ENCODE data around the gene VRK1. TPM values are rescaled to one million over a fixed set of nuclear protein-coding genes. Genes with fewer than 3 reads are reported as not detected.

Gene VRK1
- total and polyA plus RNA-seq, 5 experiments from 2014 or later, result 36.3 to 41.4 (median 39.4) TPM

GRCh38 chr14:96811985-96812667 lies 14.9 kb downstream of the VRK1 start:
- DNase-seq (no peak), ATAC-seq (no peak)
- peaks cover 15 to 59% (median 50%) of the 10 kb centered on the region in 4 donors for H3K4me1 Mint-ChIP-seq
- H3K36me3 Mint-ChIP-seq, result peaks cover 0 to 8% (median 6%) of the 10 kb centered on the region in 3 donors
- no peaks in the 10 kb centered on the region for H3K27me3 Mint-ChIP-seq
- H3K4me3 Mint-ChIP-seq, result peak overlapping the region in 1 of 10 donors; percentile 28
- H3K9me3 Mint-ChIP-seq, result peaks cover 0 to 3% (median 0%) of the 10 kb centered on the region in 9 donors
- POLR2A ChIA-PET, result no interaction called here
- H3K27ac Mint-ChIP-seq, result no peak overlapping the region

- Mint-ChIP-seq H3K36me3 (peaks cover 0 to 12% (median 9%) of the 10 kb centered on the region in 3 donors), H3K9me3 (peaks cover 0 to 2% (median 0%) of the 10 kb centered on the region in 9 donors), H3K27ac (peak overlapping the region in 3 of 10 donors; percentile 12 to 38 (median 18)), H3K4me1 (peaks cover 18 to 59% (median 33%) of the 10 kb centered on the region in 4 donors), H3K27me3 (no peaks in the 10 kb centered on the region), H3K4me3 (no peak overlapping the region)
- DNase-seq, result no peak
- ATAC-seq, result no peak
- POLR2A ChIA-PET, result no interaction called here
These were observed 19.1 kb downstream of the VRK1 start for GRCh38 chr14:96816281-96816680.

- H3K27me3 Mint-ChIP-seq, result no peaks in the 10 kb centered on the region
- ATAC-seq (no peak), DNase-seq (no peak)
- H3K4me1 Mint-ChIP-seq, result peaks cover 21 to 50% (median 27%) of the 10 kb centered on the region in 4 donors
- H3K9me3 Mint-ChIP-seq, result no peaks in the 10 kb centered on the region
- no peak overlapping the region for H3K27ac Mint-ChIP-seq
- no peak overlapping the region for H3K4me3 Mint-ChIP-seq
- peaks cover 0 to 11% (median 8%) of the 10 kb centered on the region in 3 donors for H3K36me3 Mint-ChIP-seq
- POLR2A ChIA-PET, result no interaction called here
These were observed 20.8 kb downstream of the VRK1 start for GRCh38 chr14:96817750-96818666.

- H3K27me3 Mint-ChIP-seq, result no peaks in the 10 kb centered on the region
- POLR2A ChIA-PET, result no interaction called here
- DNase-seq (no peak), ATAC-seq (no peak)
- H3K4me3 Mint-ChIP-seq, result no peak overlapping the region
- H3K36me3 Mint-ChIP-seq, result peaks cover 0 to 19% (median 4%) of the 10 kb centered on the region in 3 donors
- peaks cover 0 to 8% (median 0%) of the 10 kb centered on the region in 9 donors for H3K9me3 Mint-ChIP-seq
- H3K4me1 Mint-ChIP-seq, result peaks cover 29 to 44% (median 32%) of the 10 kb centered on the region in 4 donors
- H3K27ac Mint-ChIP-seq, result no peak overlapping the region
These were observed 24.3 kb downstream of the VRK1 start for GRCh38 chr14:96821501-96821900.

- ATAC-seq, result no peak
- H3K4me1 Mint-ChIP-seq, result peaks cover 26 to 41% (median 30%) of the 10 kb centered on the region in 4 donors
- H3K27ac Mint-ChIP-seq, result no peak overlapping the region
- H3K27me3 Mint-ChIP-seq, result no peaks in the 10 kb centered on the region
- H3K4me3 Mint-ChIP-seq, result no peak overlapping the region
- no peak for DNase-seq
- peaks cover 4 to 27% (median 6%) of the 10 kb centered on the region in 3 donors for H3K36me3 Mint-ChIP-seq
- peaks cover 0 to 10% (median 3%) of the 10 kb centered on the region in 9 donors for H3K9me3 Mint-ChIP-seq
- POLR2A ChIA-PET, result no interaction called here
These were observed 26.5 kb downstream of the VRK1 start for GRCh38 chr14:96823652-96824051.

- Mint-ChIP-seq H3K9me3 (peaks cover 2 to 16% (median 8%) of the 10 kb centered on the region in 9 donors), H3K4me3 (no peak overlapping the region), H3K36me3 (peaks cover 4 to 27% (median 9%) of the 10 kb centered on the region in 3 donors), H3K4me1 (peaks cover 26 to 37% (median 30%) of the 10 kb centered on the region in 4 donors), H3K27ac (no peak overlapping the region), H3K27me3 (no peaks in the 10 kb centered on the region)
- ATAC-seq, result no peak
- DNase-seq, result no peak
- POLR2A ChIA-PET, result no interaction called here
These were observed 27.1 kb downstream of the VRK1 start for GRCh38 chr14:96824283-96824682.

GRCh38 chr14:96826818-96827217 lies 29.6 kb downstream of the VRK1 start:
- POLR2A ChIA-PET, result no interaction called here
- ATAC-seq, result no peak
- no peak overlapping the region for H3K4me3 Mint-ChIP-seq
- H3K36me3 Mint-ChIP-seq, result peaks cover 4 to 30% (median 22%) of the 10 kb centered on the region in 3 donors
- H3K4me1 Mint-ChIP-seq, result peaks cover 24 to 37% (median 31%) of the 10 kb centered on the region in 4 donors
- no peaks in the 10 kb centered on the region for H3K27me3 Mint-ChIP-seq
- peaks cover 6 to 30% (median 14%) of the 10 kb centered on the region in 9 donors for H3K9me3 Mint-ChIP-seq
- no peak for DNase-seq
- no peak overlapping the region for H3K27ac Mint-ChIP-seq

GRCh38 chr14:96827290-96827689 lies 30.1 kb downstream of the VRK1 start:
- Mint-ChIP-seq H3K27me3 (no peaks in the 10 kb centered on the region), H3K4me1 (peaks cover 24 to 37% (median 31%) of the 10 kb centered on the region in 4 donors), H3K4me3 (no peak overlapping the region), H3K27ac (no peak overlapping the region), H3K9me3 (peaks cover 6 to 30% (median 14%) of the 10 kb centered on the region in 9 donors), H3K36me3 (peaks cover 4 to 30% (median 22%) of the 10 kb centered on the region in 3 donors)
- DNase-seq, result no peak
- POLR2A ChIA-PET, result no interaction called here
- ATAC-seq, result no peak

- ATAC-seq, result no peak
- no peak overlapping the region for H3K4me3 Mint-ChIP-seq
- peaks cover 22 to 33% (median 22%) of the 10 kb centered on the region in 3 donors for H3K36me3 Mint-ChIP-seq
- H3K27me3 Mint-ChIP-seq, result no peaks in the 10 kb centered on the region
- no peak for DNase-seq
- H3K27ac Mint-ChIP-seq, result peak overlapping the region in 1 of 10 donors; percentile 40
- H3K4me1 Mint-ChIP-seq, result peaks cover 18 to 28% (median 20%) of the 10 kb centered on the region in 4 donors
- POLR2A ChIA-PET, result no interaction called here
- H3K9me3 Mint-ChIP-seq, result peaks cover 0 to 30% (median 14%) of the 10 kb centered on the region in 9 donors
These were observed 32.6 kb downstream of the VRK1 start for GRCh38 chr14:96829791-96830190.

- Mint-ChIP-seq H3K4me1 (peaks cover 11 to 18% (median 13%) of the 10 kb centered on the region in 4 donors), H3K27ac (no peak overlapping the region), H3K4me3 (peak overlapping the region in 1 of 10 donors; percentile 28), H3K9me3 (peaks cover 0 to 30% (median 14%) of the 10 kb centered on the region in 9 donors), H3K36me3 (peaks cover 26 to 37% (median 32%) of the 10 kb centered on the region in 3 donors), H3K27me3 (no peaks in the 10 kb centered on the region)
- ATAC-seq, result no peak
- no peak for DNase-seq
- POLR2A ChIA-PET, result no interaction called here
These were observed 33.8 kb downstream of the VRK1 start for GRCh38 chr14:96830946-96831345.

- Mint-ChIP-seq H3K4me1 (peaks cover 9 to 13% (median 10%) of the 10 kb centered on the region in 4 donors), H3K27me3 (no peaks in the 10 kb centered on the region), H3K36me3 (peaks cover 34 to 45% (median 43%) of the 10 kb centered on the region in 3 donors), H3K27ac (no peak overlapping the region), H3K9me3 (peaks cover 0 to 30% (median 14%) of the 10 kb centered on the region in 9 donors), H3K4me3 (no peak overlapping the region)
- POLR2A ChIA-PET, result no interaction called here
- ATAC-seq, result no peak
- DNase-seq, result no peak
These were observed 35.2 kb downstream of the VRK1 start for GRCh38 chr14:96832351-96832750.

- no peak overlapping the region for H3K4me3 Mint-ChIP-seq
- peaks cover 0 to 2% (median 0%) of the 10 kb centered on the region in 4 donors for H3K4me1 Mint-ChIP-seq
- H3K27ac Mint-ChIP-seq, result peak overlapping the region in 1 of 10 donors; percentile 19
- POLR2A ChIA-PET, result interaction anchor here (0.7 kb wide), 1 partner anchor 29 kb away, joined by 3 read pairs; no protein-coding TSS in a partner anchor
- H3K9me3 Mint-ChIP-seq, result no peaks in the 10 kb centered on the region
- H3K36me3 Mint-ChIP-seq, result peaks cover 24 to 82% (median 44%) of the 10 kb centered on the region in 3 donors
- no peaks in the 10 kb centered on the region for H3K27me3 Mint-ChIP-seq
- DNase-seq (no peak), ATAC-seq (no peak)
These were observed 41.3 kb downstream of the VRK1 start for GRCh38 chr14:96838449-96838848.
